HG03060 (cell line): ENCODE data around the gene PDE8A.
"Not testable (repeated sequence)": the region's sequence is repeated elsewhere in the genome, so short reads cannot be mapped to it uniquely, and the experiment has no call there.

ENCODE experiments used
- ATAC-seq: cut with Tn5 transposase; IDR thresholded peaks from one replicate; pipeline ENCODE4 v1.9.1; 2021; ENCODE audit warnings: low read depth, moderate number of reproducible peaks; ENCODE audit not compliant: unreplicated experiment

PDE8A gene

DNA sequence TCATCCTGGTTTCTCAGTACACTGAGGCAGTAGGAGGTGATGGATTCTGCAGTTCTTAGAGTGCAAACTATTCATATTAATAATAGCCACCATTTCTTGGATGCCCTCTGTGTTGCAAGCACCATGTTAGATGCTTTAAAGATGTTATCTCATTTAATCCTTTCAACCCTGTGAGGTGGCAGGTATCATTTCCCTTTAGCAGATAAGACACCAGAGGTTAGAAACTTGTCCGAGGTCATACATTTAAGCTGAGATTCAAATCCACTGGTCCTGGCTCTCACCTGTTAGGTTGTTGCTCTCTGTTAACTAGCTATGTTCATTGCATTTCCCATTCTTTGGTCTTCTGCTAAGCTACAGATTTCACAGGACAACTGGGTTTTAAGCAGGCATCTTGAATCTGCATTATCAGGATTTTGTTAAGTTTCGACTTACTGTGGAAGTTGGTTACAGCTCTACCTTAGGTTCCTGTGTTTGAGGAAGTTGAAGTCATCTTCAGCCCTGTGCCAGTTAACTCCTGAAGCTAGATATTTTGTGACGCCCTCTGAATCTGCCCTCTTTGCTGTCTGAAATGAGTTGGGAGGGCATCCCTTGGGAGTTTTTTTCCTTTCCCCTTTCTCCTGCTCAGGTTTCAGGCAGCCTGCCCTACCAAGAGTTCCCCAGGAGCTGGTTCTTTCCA lies 6.4 kb downstream of the PDE8A start:
- ATAC-seq = no peak

DNA sequence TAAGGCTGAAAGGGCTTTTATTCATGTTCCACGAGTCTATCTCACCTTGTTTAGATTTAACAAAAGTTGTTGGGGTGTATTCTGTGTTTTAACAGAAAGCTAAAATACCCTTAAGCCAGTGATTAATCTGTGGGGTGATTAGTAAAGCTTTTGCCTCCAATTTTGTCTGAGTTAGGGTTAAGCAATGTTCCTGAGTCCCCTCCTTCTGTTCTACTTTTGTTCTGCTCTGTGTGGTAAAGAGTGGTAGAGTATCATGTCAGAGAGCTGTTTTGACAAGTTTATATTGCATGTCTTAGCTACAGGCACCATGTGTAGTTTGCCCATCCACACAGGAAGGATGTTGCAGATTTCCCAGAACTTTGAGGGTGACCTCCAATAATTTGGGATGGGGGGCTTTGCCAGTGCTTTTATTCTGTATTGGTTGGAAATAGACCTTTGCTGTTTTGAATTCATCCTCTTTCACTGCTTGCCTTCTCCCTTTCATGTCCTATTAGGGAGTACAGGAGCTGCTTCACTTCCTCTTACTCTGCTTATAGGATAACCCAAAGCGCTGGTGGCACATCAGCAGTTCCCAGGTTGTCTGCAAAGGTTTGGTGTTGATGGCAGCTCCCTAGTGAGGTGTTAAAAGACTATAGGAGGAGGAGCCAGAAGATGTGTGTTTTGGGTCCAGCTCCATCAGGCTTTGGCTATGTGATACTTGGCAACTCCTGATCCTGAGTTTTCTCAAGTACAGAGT lies 7.4 kb downstream of the PDE8A start:
- ATAC-seq = no peak

DNA sequence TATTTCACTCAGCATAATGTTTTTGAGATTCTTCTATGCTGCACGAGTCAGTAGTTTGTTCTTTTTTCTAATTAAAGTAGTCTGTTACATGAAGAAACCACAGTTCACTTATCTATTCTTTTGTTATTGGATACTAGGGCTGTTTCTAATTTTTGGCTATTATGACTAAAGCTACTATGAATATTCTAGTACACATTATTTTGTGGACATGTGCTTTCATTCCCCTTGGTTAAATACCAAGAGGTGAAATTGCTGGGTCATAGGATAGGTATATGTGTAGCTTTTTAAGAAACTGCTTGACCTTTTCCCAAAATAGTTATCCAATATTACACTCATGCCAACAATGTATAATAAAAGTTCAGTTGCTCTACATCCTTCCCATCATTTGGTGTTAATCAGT lies 8.9 kb downstream of the PDE8A start:
- no peak for ATAC-seq

DNA sequence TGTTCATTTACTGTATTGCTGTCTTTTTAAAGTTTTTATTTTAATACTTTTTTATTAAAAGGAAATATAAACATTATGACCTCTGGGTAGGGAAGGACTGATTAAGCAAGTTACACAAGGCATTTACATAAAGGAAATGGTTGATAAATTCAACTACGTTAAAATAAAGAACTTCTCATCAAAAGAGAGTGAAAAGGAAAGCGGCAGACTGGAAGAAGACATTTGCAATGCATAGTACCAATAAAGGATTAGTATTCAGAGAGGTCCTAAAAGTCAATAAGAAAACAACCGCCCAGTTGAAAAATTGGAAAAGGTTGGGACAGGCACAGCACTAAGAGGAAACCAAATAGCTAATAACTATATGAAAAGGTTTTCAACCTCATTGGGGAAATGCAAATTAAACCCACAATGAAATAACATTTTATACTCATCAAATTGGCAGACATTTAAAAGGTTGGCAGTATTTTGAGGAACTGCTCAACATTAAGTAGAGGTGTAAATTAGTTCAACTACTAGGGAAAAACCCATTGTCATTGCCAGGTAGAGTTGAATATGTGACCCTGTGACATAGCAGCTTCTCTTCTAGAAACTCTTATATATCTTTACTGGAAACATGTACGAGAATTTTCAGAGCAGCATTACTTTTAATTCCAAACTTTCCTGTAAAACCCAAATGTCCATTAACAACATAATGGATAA lies 9.5 kb downstream of the PDE8A start:
- no peak for ATAC-seq

DNA sequence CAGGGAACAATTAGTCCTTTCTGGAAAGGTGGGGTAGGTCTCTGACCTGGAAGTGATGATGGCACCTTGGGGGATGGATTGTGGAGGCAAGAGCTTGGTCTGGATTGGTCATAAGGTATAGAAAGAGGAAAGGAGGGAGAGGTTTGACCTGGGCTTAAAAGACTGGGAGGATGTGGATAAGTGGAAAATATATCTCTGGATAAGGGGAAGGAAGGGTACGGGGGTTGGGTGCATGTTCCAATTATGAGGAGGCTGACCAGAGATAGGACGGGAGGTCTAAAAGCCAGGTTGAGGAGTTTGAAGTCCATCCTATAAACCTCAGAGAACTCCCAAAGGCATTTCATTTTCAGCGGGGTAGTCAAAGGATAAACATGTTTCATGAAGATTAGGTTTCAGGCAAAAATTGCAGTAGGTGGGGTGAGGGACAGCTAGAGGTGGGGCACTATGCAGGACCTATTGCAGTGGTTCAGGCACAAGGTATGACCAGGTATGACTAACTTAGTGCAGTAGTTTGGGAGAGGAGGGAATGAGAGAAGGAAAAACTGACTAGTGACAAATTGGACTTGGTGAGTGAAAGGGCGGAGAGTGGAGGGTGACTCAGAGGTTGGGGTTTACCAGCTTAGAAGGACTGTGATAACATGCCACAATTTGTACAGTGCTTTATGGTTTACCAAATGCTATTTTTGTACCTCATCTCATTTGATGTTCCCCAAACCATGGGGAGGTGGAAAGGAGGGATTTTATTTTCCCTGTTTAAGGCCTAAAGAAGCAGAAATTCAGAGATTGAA lies 10.7 kb downstream of the PDE8A start:
- no peak for ATAC-seq

DNA sequence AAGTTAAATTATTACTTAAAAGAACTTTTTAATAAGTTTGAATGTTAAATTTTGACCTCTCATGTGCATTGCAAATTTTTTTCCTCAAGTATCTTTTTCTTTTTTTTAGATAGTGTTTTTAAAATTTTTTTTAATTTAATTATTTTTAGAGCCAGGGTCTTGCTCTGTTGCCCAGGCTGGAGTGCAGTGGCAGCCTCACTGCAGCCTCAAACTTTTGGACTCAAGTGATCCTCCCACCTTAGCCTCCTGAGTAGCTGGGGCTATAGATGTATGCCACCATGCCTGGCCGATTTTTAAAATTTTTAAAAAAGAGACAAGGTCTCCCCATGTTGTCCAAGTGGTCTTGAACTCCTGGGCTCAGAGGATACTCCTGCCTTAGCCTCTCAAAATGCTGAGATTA lies 14.4 kb downstream of the PDE8A start:
- ATAC-seq = no peak

DNA sequence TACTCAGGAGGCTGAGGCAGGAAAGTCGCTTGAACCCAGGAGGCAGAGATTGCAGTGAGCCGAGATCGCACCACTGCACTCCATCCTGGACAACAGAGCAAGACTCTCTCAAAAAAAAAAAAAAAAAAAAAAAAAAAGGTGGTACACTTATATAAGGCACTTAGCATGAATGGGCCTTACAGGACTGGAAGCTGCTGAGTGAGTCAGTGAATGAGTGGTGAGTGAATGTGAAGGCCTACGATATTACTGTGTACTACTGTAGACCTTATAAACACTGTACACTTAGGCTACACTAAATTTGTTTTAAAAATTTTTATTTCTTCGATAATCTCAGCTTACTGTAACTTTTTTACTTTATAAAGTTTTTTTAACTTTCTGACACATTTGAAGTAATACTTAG lies 15.1 kb downstream of the PDE8A start:
- ATAC-seq = not testable (repeated sequence)

DNA sequence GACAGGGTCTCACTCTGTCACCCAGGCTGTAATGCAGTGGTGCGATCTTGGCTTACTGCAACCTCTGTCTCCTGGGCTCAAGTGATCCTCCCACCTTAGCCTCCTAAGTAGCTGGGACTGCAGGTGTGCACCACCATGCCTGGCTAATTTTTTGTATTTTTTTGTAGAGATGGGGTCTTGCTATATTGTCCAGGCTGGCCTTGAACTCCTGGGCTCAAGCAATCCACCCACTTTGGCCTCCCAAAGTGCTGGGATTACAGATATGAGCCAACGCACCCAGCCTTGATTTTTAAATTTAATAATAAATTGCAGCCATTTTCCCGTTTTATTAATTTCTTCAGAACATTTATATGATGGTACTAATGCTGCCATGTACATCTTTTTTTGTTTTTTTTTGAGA lies 15.6 kb downstream of the PDE8A start:
- not testable (repeated sequence) for ATAC-seq

DNA sequence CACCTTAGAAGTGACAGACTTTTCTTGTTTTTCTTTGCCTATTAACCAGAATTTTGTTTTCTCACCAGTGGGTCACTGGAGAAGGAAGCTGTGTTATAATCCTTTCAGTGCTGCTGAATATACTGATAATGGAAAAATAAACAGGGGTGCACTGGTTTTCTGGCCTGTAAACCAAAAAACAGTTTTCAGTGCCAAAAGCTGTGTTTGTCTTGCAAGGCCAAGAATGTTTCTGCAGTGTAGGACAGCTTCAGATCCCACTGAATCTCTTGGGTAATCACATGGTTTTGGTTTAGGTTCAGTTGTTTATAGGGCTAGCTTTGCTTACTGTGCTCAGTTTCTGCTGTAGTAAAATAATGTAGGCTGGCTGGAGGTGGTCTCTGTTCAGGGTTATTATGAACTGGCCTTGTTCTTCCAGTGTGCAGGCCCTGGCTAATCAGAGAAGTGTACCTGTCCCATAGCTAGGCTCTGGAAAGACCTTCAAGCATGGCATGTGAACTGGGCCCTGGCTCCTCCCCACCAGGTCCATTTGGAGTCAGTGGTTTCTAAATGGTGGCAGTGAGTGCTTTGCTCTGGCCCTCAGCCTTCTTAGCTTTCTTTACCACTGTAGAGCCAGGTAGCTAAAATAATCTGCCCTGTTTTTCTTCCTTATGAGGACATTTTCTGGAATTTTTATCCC lies 18.7 kb downstream of the PDE8A start:
- no peak for ATAC-seq

DNA sequence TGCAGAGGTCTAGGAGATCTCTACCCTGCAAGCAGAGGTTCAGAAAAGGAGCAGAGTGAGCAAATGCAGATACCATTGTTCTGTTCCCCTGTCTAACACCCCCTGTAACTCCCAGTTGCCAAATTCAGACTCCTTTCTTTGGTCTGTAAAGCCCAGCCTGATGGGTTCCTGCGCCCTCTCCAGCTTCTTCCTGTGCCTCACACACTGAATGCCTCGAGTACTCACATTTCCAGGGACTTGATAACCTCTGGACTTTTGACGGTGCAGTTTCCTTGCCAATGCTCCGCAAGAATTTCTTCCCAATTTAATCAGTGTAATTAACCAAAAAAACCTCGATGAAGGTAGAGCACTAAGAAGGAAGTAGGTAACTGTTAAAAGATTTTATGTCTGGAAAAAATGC lies 19.3 kb downstream of the PDE8A start:
- no peak for ATAC-seq

DNA sequence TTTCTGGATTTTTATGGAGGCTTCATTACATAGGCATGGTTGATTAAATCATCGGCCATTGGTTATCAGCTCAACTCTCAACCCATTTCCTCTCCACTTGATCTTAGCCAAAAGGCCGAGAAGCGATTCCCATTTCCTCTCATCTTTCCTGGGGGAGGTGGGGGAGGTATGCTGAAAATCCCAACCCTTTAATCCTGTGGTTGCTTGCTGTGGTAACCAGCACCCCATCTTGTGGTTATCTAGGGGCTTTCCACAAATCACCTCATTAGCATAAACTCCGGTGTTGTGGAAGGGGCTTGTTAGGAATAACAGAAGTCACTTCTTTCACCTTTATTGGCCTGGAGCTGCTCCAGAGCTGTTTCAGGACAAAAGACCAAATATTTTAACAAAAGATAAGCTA lies 20.9 kb downstream of the PDE8A start:
- ATAC-seq = no peak

DNA sequence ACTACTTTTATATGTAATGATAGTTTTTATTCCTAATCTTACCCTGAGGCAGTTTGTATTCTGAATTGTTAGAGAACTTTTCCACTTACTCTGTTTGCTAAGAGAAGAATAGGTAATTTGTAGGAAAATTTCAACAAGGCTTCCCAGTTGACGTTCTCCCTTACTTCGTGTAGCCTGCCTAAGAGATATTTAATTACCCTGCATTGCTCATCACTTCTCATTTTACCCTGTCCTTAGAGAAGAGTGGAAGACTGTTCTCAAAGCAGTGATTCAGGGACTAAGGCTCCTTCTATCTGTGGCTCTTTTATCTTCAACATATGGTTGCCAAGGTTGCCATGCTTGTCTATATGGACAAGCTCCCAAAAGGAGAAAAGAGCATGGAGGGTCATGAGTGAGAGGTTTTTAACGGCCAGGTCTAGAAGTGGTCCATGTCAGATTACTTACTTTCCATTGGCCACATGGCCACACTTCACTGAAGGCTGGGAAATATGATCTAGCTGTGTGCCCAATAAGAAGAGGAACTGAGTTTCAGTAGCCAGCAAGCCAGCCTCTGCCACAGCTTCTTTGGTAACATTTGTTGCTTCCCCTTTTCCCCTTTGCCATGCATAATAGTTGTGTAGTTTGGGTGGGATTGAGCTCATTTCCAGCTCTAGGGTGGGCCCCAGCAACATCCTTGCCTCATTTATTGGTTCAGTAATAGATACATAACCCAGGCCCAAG lies 22.1 kb downstream of the PDE8A start:
- ATAC-seq = no peak

DNA sequence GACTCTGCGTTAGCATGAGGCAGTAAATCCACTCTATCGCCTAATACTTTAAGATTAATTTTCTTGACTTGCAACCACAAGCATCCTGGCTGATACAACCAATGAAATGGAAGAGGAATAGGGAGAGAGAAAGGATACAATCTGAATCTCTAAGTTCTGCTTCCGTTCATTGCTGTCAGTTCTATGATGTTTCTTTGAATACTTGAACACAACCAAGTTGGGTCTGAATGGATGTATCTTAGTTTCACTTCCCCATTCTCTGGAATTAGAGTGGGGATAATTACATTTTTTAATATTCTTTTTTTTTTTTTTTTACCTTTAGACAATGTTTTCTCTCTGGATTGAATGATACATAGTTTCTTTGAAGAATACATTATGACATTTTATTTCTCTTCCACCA lies 22.9 kb downstream of the PDE8A start:
- no peak for ATAC-seq

DNA sequence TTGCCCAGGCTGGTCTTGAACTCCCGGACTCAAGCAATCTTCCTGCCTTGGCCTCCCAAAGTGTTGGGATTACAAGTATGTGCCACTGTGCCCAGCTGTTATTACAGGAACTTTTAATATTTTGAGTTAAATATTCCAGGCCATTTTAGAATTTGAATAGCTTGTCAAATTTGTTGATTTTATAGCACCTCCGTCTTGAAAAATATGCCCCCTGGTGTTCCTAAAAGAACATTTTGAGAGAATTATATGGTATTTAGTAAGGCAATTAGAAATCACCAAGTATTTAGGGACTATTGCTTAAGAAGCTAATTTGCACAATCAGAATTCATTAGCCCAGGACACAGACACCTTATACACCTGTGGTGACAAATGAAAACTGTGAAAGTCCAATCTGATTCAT lies 23.7 kb downstream of the PDE8A start:
- ATAC-seq = no peak

DNA sequence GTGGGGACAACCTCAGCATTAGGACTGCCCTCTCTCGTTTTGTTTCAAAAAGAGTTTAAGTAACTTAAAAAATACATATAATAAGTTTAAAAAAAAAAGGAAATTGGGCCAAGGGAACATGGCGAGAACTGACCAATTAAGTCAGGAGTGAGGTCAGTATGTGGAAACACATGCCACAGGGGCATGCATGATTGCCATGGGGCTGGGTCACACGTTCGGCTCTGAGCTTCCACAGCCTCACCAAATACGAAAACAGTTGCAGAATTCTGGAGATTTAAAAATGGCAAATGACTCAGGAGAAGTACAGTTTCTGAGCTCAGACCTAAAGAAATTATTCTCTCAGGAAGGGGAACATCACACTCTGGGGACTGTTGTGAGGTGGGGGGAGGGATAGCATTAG lies 24.1 kb downstream of the PDE8A start:
- no peak for ATAC-seq

DNA sequence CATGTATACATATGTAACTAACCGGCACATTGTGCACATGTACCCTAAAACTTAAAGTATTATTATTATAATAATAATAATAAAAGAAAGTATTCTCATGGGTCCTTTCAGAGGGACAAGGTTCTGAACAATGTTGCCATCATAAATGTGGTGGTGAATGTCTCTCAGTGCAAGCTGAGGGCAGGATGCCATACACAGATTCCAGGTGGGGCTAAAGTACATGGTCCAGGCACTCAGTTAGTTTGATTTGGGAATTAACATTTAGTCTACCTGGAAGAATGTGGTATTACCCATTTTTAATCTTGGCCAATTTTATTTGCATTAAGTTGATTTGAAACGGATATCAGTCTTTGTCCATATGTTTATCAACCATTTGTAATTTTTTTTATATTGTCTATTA lies 24.5 kb downstream of the PDE8A start:
- ATAC-seq = no peak

DNA sequence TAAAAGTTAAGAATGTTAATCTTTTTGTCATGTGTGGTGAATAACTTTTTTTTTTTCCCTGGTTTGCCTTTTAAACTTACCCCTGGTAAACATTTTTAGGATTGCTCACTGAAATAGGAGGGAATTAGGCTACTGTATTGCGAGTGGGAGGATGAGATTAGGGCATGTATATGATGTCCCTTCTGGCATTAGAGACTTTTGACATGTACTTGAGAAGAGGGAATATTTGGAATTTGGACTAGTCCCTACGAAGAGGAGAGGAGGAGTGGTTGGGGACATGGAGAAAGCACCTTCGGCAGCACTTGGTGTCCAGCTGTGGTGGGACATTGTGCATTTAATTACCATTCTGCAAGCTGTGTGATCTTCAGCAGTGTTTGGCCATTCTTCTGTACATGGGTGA lies 25.0 kb downstream of the PDE8A start:
- no peak for ATAC-seq

DNA sequence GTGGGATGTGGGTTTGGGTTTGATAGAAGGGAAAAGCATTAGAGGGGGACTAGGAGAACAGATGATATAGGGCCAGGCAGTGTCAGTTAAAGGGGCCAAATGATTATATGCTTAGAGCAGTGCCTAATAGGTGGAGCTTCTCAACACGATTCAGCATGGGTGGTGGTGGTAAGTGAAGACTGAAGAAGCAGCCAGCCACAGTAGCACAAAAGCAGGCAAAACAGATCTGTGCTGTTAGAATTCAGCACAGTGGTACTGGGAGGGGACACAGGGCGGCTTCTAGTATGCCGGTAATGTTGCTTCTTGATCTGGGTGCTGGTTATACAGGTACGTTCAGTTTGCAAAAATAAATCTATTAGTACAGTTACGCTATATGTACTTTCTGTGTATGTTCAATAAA lies 25.5 kb downstream of the PDE8A start:
- no peak for ATAC-seq

DNA sequence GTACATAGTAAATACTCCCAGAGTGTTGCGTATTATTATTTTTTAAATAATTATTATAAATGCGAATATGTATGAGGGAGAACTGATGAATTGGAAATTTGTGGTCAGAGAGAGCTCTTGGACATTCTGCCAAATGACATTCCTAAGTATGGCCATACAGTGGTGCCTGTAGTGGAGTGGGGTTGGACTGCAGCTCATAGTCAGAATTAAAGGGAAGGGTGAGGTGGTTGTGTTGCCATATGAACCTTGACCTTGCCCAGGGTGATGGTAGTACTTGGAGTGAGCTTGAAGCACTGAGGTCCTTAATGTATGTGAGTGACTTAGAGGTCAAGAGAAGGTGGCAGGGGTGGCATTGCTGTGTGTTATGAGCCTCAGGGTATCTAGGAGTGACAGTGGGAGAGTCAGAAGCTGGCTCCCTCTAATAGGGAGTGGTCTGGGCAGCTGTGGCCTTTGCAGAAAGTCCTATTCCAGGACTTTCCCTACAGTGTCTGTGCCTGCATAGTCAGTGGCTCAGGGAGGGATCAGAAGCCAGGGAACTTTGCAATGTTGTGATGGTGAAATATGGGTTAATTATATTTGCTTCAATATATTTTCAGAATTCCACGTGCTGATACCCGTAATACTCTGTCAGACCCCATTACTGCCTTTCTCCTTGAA lies 26.2 kb downstream of the PDE8A start:
- no peak for ATAC-seq
